IPS DF 6.9 (cell line): ENCODE results near the gene ACTR3.

Source experiments
- DNase-seq: peaks from one replicate; pipeline ENCODE4 v3.0.0-alpha.2; 2013; ENCODE audit warnings: low read depth, low spot score
- H3K27ac ChIP-seq: one replicate; pipeline ENCODE4 v1.5.1; 2013; ENCODE audit warnings: low read length, control low read depth
- H3K27me3 ChIP-seq: 2 replicates; pipeline ENCODE4 v1.6.1; 2013; ENCODE audit warnings: mild to moderate bottlenecking, low read length; ENCODE audit not compliant: control insufficient read depth, insufficient read depth
- H3K36me3 ChIP-seq: 2 replicates; pipeline ENCODE4 v1.6.1; 2013; ENCODE audit warnings: low read length; ENCODE audit not compliant: control insufficient read depth, insufficient read depth
- H3K4me1 ChIP-seq: 2 replicates; pipeline ENCODE4 v1.6.1; 2013; ENCODE audit warnings: low read length; ENCODE audit not compliant: control insufficient read depth, insufficient read depth
- H3K4me3 ChIP-seq: 2 replicates; pipeline ENCODE4 v1.5.1; 2013; ENCODE audit warnings: mild to moderate bottlenecking, low read length
- H3K9me3 ChIP-seq: 2 replicates; pipeline ENCODE4 v1.6.1; 2013; ENCODE audit warnings: low read length, inconsistent platforms; ENCODE audit not compliant: control insufficient read depth, insufficient read depth
- WGBS: extraction: QIAGEN DNeasy Blood & Tissue Kit; methylation state at CpG from one replicate; pipeline ENCODE4 v1.1.7; 2013; ENCODE audit warnings: mixed read lengths, missing lambda C conversion rate; ENCODE audit not compliant: insufficient read length, insufficient coverage; 5-methylcytosine and 5-hydroxymethylcytosine counted together

The ACTR3 gene

DNA sequence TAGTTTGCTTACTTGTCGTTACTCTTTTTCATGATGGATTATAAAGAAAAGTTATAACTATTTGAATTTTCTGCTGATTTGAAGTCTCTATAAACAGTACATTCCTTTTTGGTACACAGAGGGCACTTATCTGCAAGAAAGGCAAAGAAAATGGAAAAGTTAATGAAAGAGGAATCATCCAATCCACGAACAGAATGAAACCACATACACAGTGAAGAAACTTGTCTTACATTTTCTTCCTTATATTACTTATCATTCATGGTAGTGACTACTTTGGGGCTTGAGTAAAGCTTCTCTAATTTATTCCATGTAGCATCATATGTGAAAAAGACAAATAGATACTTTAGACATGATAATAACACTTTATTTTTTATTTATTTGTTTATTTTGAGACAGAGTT lies 14.8 kb upstream of the ACTR3 start:
- no peak overlapping the region for H3K4me3 ChIP-seq
- H3K4me1 ChIP-seq, result peaks cover 4% of the 10 kb centered on the region; the same call in 1 of the 2 replicates
- H3K9me3 ChIP-seq, result no peaks in the 10 kb centered on the region
- H3K27me3 ChIP-seq, result no peaks in the 10 kb centered on the region
- no CpG with 5 or more reads among the region's 2 CpGs for whole genome bisulfite sequencing
- no peaks in the 10 kb centered on the region for H3K36me3 ChIP-seq
- no peak for DNase-seq
- no peak overlapping the region for H3K27ac ChIP-seq

GRCh38 chr2:113876503-113877387 lies 13.1 kb upstream of the ACTR3 start:
- no CpG with 5 or more reads among the region's 19 CpGs for WGBS
- H3K9me3 ChIP-seq, result no peaks in the 10 kb centered on the region
- H3K4me1 ChIP-seq, result peaks cover 4% of the 10 kb centered on the region; the same call in 1 of the 2 replicates
- no peak overlapping the region for H3K27ac ChIP-seq
- H3K27me3 ChIP-seq, result no peaks in the 10 kb centered on the region
- no peak overlapping the region for H3K4me3 ChIP-seq
- no peaks in the 10 kb centered on the region for H3K36me3 ChIP-seq
- no peak for DNase-seq

DNA sequence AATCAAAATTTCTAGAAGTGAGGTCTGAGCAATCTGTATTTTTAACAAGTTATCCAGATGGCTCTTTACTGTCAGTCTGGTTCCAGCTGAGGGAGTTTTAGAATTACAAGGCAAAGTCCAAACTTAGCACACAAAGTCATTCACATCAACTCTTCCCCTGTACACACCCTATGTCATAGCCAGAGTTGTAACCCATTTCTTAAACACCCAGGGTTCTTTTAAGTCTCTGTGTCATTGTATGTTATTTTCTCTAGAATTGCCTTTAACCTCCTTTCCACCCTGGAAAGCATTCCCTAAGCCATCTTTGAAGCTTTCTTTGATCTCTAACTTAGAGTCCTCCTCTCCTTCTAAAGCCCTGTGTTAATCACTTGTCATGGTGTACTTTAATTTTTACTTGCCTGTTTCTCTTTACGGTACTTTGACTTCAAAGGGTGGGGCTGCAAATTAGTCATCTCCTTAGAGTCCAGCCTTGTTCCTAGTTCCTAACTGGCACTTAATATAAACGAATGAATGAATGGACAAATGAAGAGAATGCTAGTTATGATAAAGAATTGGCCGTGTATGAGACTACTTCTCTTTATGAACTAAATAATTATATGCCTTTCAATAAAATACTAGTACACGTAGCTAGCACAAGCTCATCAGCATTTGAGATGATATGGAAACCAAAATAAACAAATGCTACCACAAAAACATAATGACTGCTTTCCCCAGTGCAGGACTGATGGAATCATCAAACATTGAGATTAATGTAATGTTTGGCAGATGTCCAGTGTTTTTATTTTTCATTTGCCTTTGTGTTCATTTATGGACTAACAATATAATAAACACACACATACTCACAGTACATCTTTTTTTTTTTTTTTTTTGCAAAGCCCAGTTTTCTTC lies 11.9 kb upstream of the ACTR3 start:
- H3K27me3 ChIP-seq, result no peaks in the 10 kb centered on the region
- no peak for DNase-seq
- no peaks in the 10 kb centered on the region for H3K9me3 ChIP-seq
- H3K27ac ChIP-seq, result no peak overlapping the region
- peaks cover 4% of the 10 kb centered on the region; the same call in 1 of the 2 replicates for H3K4me1 ChIP-seq
- no CpG with 5 or more reads among the region's 4 CpGs for WGBS
- H3K4me3 ChIP-seq, result no peak overlapping the region
- H3K36me3 ChIP-seq, result no peaks in the 10 kb centered on the region

GRCh38 chr2:113878743-113879142 lies 11.1 kb upstream of the ACTR3 start:
- Histone ChIP-seq H3K36me3 (no peaks in the 10 kb centered on the region), H3K9me3 (no peaks in the 10 kb centered on the region), H3K27me3 (no peaks in the 10 kb centered on the region), H3K4me1 (peaks cover 4% of the 10 kb centered on the region; the same call in 1 of the 2 replicates), H3K27ac (no peak overlapping the region), H3K4me3 (no peak overlapping the region)
- WGBS, result no CpG with 5 or more reads among the region's 1 CpG
- no peak for DNase-seq

GRCh38 chr2:113879457-113879856 lies 10.4 kb upstream of the ACTR3 start:
- WGBS, result no CpG with 5 or more reads among the region's 3 CpGs
- Histone ChIP-seq H3K4me1 (peaks cover 4% of the 10 kb centered on the region; the same call in 1 of the 2 replicates), H3K27ac (no peak overlapping the region), H3K9me3 (no peaks in the 10 kb centered on the region), H3K36me3 (no peaks in the 10 kb centered on the region), H3K27me3 (no peaks in the 10 kb centered on the region), H3K4me3 (no peak overlapping the region)
- no peak for DNase-seq

DNA sequence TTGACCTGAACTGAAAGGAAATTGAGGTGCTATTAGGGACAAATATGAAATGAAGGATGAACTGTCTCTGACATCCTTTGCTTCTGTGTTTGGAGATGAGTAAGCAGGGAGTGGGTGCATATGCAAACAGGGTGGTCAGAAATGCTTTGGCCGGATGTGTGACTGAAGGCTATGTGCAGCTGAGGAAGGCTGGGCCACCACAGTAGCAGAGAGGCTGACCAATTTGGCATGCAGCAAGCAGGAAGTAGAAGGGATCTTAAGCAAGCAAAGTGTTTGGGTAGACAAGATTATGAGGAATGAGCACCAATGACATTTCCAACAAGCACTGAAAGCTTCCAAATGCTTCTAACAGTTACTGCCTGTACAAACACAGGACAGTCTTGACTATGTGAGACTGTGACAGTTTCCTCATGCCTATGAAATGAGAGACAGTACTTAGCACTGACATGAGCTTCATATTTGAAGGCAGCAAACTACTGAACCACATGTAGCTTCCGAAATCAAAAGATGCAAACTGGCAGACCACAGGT lies 3.3 kb upstream of the ACTR3 start:
- DNase-seq, result no peak
- Histone ChIP-seq H3K36me3 (no peaks in the 10 kb centered on the region), H3K27ac (no peak overlapping the region), H3K9me3 (no peaks in the 10 kb centered on the region), H3K4me3 (no peak overlapping the region), H3K27me3 (no peaks in the 10 kb centered on the region), H3K4me1 (no peaks in the 10 kb centered on the region)
- no CpG with 5 or more reads among the region's 2 CpGs for WGBS

DNA sequence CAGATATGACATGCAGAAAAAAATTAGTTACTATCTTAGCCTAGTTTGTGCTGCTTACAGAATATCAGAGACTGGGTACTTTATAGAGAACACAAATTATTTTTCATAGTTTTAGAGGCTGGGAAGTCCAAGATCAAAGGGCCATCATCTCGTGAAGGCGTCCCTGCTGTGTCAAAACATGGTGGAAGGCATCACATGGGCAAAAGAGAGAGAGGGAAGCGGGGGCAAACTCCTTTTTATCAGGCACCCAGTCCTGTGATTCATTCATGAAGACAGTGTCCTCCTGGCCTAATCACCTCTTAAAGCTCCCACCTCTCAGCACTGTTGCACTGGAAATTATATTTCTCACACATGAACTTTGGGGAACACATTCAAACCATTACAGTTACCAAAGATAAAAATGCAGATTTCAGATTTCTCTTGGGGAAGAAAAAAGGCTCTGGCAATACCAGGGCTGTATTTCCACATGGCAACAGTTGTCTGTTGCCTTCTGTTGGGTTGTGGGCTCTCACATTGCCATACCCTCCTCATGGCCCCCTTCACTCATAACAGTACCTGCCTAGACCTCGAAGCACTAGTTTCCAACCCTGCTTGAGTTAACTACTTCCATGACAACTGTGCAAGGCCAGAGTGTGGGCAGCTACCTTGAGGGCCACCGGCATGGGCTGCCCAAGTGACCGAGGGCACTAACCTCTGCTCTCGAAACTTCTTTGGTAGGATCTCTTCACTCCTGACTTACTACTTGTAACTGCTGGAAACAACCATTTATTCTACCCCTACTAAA lies 2.7 kb upstream of the ACTR3 start:
- no peaks in the 10 kb centered on the region for H3K27me3 ChIP-seq
- DNase-seq, result no peak
- H3K4me1 ChIP-seq, result no peaks in the 10 kb centered on the region
- no peaks in the 10 kb centered on the region for H3K9me3 ChIP-seq
- no peaks in the 10 kb centered on the region for H3K36me3 ChIP-seq
- no peak overlapping the region for H3K27ac ChIP-seq
- H3K4me3 ChIP-seq, result no peak overlapping the region
- WGBS, result no CpG with 5 or more reads among the region's 7 CpGs

DNA sequence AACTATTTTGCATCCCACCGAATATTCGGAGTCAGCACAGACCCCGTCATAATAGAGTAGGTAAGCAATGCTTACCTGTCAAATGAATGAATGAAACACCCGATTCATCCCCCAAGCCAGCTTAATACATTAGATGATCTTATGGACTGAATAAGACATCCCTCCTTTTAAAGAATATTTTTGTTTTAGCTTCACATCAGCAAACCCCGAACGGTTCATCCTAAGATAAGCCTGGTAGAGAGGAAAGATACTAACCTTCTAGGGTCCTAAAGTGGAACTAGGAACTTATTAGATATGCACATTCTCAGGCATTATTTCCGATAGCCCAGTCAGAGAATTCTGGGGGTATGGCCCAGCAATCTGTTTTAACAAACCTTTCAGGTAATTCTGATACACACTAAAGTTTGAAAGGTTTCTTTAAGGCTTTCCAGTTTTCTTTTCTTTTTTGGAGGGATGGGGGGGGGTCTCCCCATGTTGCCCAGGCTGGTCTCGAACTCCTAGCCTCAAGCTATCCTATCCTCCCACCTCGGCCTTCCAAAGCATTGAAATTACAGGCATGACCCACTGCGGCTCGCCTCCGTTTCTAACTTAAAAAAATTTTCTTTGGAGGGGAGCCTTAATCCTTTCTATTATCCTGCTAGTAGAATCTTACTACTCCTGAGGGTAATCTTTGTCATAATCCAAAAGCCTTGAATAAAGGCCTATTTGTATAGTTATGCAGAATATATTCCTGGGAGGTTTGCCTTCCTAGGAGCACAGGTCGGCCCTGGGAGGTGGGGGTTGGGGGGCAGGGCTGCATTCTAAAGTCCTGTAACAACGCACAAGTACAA lies 1.0 kb upstream of the ACTR3 start:
- Histone ChIP-seq H3K27me3 (no peaks in the 10 kb centered on the region), H3K36me3 (no peaks in the 10 kb centered on the region), H3K4me1 (no peaks in the 10 kb centered on the region), H3K9me3 (no peaks in the 10 kb centered on the region), H3K4me3 (peak overlapping the region; percentile 54; the same call in 1 of the 2 replicates), H3K27ac (peak overlapping the region; percentile 35)
- WGBS, result no CpG with 5 or more reads among the region's 14 CpGs
- DNase-seq, result no peak
